HFF-Myc (cell line): ENCODE results near the gene ZNF561.

Source experiments
- DNase-seq: peaks from one replicate; pipeline ENCODE4 v3.0.0-alpha.2; 2011; ENCODE audit warnings: low read depth; ENCODE audit errors: extremely low read depth
- H3K4me3 ChIP-seq: replicated peaks from 2 replicates; pipeline ENCODE4 v1.5.1; 2011; ENCODE audit warnings: low read depth, mild to moderate bottlenecking, control low read depth, low read length
- CTCF ChIP-seq: IDR thresholded peaks from 2 replicates; pipeline ENCODE4 v1.5.1; 2012; ENCODE audit warnings: mild to moderate bottlenecking, low read depth, low read length, control low read depth; ENCODE audit errors: missing control alignments

ZNF561 gene

GRCh38 chr19:9580728-9581127 is 40.3 kb downstream of the ZNF561 start:
- no peak for DNase-seq

GRCh38 chr19:9570255-9570654 is 50.8 kb downstream of the ZNF561 start:
- no peak for TF ChIP-seq CTCF
- H3K4me3 ChIP-seq, result no peak overlapping the region
- no peak for DNase-seq

More at GRCh38 chr19:9580728-9581127, 40.3 kb downstream of the ZNF561 start:
- TF ChIP-seq CTCF, result no peak
- no peak overlapping the region for H3K4me3 ChIP-seq

- no peak for DNase-seq
- no peak overlapping the region for H3K4me3 ChIP-seq
- no peak for TF ChIP-seq CTCF
These were observed 54.3 kb downstream of the ZNF561 start for GRCh38 chr19:9566729-9567128.

- no peak for DNase-seq
- no peak for TF ChIP-seq CTCF
- H3K4me3 ChIP-seq, result no peak overlapping the region
These were observed 54.9 kb downstream of the ZNF561 start for GRCh38 chr19:9565900-9566705.
